HG02840 (cell line): ENCODE data around the gene OR10R2.

Experiments used
- ATAC-seq: cut with Tn5 transposase; IDR thresholded peaks from one replicate; pipeline ENCODE4 v1.9.1; 2021; ENCODE audit warnings: mild to moderate bottlenecking, moderate library complexity, moderate number of reproducible peaks; ENCODE audit not compliant: unreplicated experiment, low FRiP score

The OR10R2 gene

GRCh38 chr1:158521666-158522058 lies 49.6 kb downstream of the OR10R2 start:
- ATAC-seq = no peak

DNA sequence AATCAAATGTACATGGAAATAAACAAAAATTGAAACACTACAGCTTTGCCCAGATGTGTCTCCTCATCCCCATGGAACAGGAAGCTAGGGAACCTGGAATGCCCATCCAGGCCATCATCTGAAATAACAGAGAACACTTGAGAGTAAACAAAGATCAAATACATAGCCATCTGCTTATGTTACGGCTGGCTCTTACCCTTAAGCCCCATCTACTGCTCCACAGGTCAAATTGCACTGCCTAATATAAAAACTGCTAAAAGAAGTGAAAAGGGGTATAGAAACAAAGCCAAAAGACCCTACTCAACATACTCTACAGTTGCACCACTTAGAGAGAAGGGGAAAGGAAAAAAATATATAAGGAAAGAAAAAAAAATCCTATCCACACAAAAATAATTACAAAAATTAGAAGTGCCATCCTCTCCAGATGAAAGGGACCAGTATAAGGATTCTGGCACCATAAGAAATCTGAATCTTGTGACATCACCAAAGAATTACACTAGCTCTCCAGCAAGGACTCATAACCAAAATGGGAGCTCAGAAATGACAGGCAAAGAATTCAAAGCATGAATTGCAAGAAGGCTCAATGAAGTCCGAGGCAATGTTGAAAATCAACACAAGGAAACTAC lies 55.3 kb downstream of the OR10R2 start:
- no peak for ATAC-seq
